Activated T-helper 2 cell treated with anti-CD3 and anti-CD28 coated beads, Interferon-gamma antibody, Interleukin-2, Interleukin-4, amounts not matched to agents 10 μg/mL and 5 μg/mL and 100 μg/mL, durations not matched to agents 14 hours and 24 hours and 36 hours (primary cell): ENCODE data around the gene STS. TPM values are rescaled to one million over a fixed set of nuclear protein-coding genes. Genes with fewer than 3 reads are reported as not detected.

ENCODE experiments used
- DNase-seq: peaks from one replicate; pipeline ENCODE4 v3.0.0; 2021; ENCODE audit warnings: low spot score
- H3K27ac Mint-ChIP-seq: one replicate; pipeline ENCODE4 v1.8.0; 2021; ENCODE audit warnings: mixed read lengths
- H3K27me3 Mint-ChIP-seq: one replicate; pipeline ENCODE4 v1.8.0; 2021; ENCODE audit warnings: low read depth, mixed read lengths
- H3K36me3 Mint-ChIP-seq: one replicate; pipeline ENCODE4 v1.8.0; 2021; ENCODE audit warnings: low read depth, mixed read lengths
- H3K4me1 Mint-ChIP-seq: one replicate; pipeline ENCODE4 v1.8.0; 2021; ENCODE audit warnings: low read depth, mixed read lengths
- H3K4me3 Mint-ChIP-seq: one replicate; pipeline ENCODE4 v1.8.0; 2021; ENCODE audit warnings: low read depth, mild to moderate bottlenecking, moderate library complexity, mixed read lengths
- H3K9me3 Mint-ChIP-seq: one replicate; pipeline ENCODE4 v1.8.0; 2021; ENCODE audit warnings: mixed read lengths
- intact Hi-C: fragments of 100-400 bp; cut with micrococcal nuclease; formaldehyde crosslinking; loops from one replicate; pipeline ENCODE4 v1.15.1; 2023
- total RNA-seq: library from RNA; stranded (reverse); gene quantifications from 2 replicates; pipeline ENCODE4 v1.2.3, GENCODE V29; 2022

The STS gene
- 0.90 and 1.0 TPM in 2 replicates for total RNA-seq

GRCh38 chrX:7147413-7147977 lies at the start of gene STS:
STS (plus strand) TSS chrX:7147712; CDS start chrX:7253200, 105,488 bp downstream.
- peak within 1 kb of the TSS; percentile 82 for H3K4me3 Mint-ChIP-seq
- intact Hi-C loops = loop anchor here (2.0 kb wide), 1 partner anchor 63 kb away; no protein-coding TSS in a partner anchor
- peaks cover 5% of the 10 kb centered on the region for H3K36me3 Mint-ChIP-seq
- H3K27me3 Mint-ChIP-seq = no peaks in the 10 kb centered on the region
- H3K4me1 Mint-ChIP-seq = peaks cover 13% of the 10 kb centered on the region
- peak; percentile 16 for DNase-seq
- H3K9me3 Mint-ChIP-seq = no peaks in the 10 kb centered on the region
- H3K27ac Mint-ChIP-seq = peak within 1 kb of the TSS; percentile 77

- Mint-ChIP-seq H3K4me3 (no peak overlapping the region), H3K27ac (no peak overlapping the region), H3K27me3 (no peaks in the 10 kb centered on the region), H3K9me3 (peaks cover 8% of the 10 kb centered on the region), H3K4me1 (no peaks in the 10 kb centered on the region), H3K36me3 (peaks cover 37% of the 10 kb centered on the region)
- DNase-seq = no peak
- intact Hi-C loops = no loop called here
Measured at GRCh38 chrX:7100022-7100421, 47.5 kb upstream of the STS start.

- Mint-ChIP-seq H3K36me3 (peaks cover 38% of the 10 kb centered on the region), H3K9me3 (peaks cover 8% of the 10 kb centered on the region), H3K27ac (no peak overlapping the region), H3K27me3 (no peaks in the 10 kb centered on the region), H3K4me1 (no peaks in the 10 kb centered on the region), H3K4me3 (no peak overlapping the region)
- intact Hi-C loops = no loop called here
- no peak for DNase-seq
Measured at GRCh38 chrX:7102119-7102518, 45.4 kb upstream of the STS start.

- peaks cover 8% of the 10 kb centered on the region for H3K9me3 Mint-ChIP-seq
- intact Hi-C loops = no loop called here
- H3K27me3 Mint-ChIP-seq = no peaks in the 10 kb centered on the region
- peaks cover 27% of the 10 kb centered on the region for H3K36me3 Mint-ChIP-seq
- no peak for DNase-seq
- peaks cover 20% of the 10 kb centered on the region for H3K4me1 Mint-ChIP-seq
- H3K27ac Mint-ChIP-seq = no peak overlapping the region
- no peak overlapping the region for H3K4me3 Mint-ChIP-seq
Measured at GRCh38 chrX:7106649-7107048, 40.9 kb upstream of the STS start.

GRCh38 chrX:7108030-7108429 lies 39.5 kb upstream of the STS start:
- intact Hi-C loops = no loop called here
- Mint-ChIP-seq H3K27ac (no peak overlapping the region), H3K27me3 (no peaks in the 10 kb centered on the region), H3K4me3 (no peak overlapping the region), H3K9me3 (peaks cover 4% of the 10 kb centered on the region), H3K36me3 (peaks cover 14% of the 10 kb centered on the region), H3K4me1 (peaks cover 20% of the 10 kb centered on the region)
- no peak for DNase-seq

GRCh38 chrX:7109049-7109531 lies 38.4 kb upstream of the STS start:
- peaks cover 7% of the 10 kb centered on the region for H3K36me3 Mint-ChIP-seq
- peaks cover 20% of the 10 kb centered on the region for H3K4me1 Mint-ChIP-seq
- H3K27me3 Mint-ChIP-seq = no peaks in the 10 kb centered on the region
- no peak overlapping the region for H3K27ac Mint-ChIP-seq
- no peaks in the 10 kb centered on the region for H3K9me3 Mint-ChIP-seq
- intact Hi-C loops = no loop called here
- no peak for DNase-seq
- peak overlapping the region; percentile 67 for H3K4me3 Mint-ChIP-seq

GRCh38 chrX:7109838-7110793 lies 37.4 kb upstream of the STS start:
- Mint-ChIP-seq H3K4me1 (peaks cover 20% of the 10 kb centered on the region), H3K36me3 (peaks cover 4% of the 10 kb centered on the region), H3K27me3 (no peaks in the 10 kb centered on the region), H3K9me3 (no peaks in the 10 kb centered on the region), H3K27ac (peak overlapping the region; percentile 52), H3K4me3 (no peak overlapping the region)
- intact Hi-C loops = no loop called here
- DNase-seq = no peak

- peaks cover 4% of the 10 kb centered on the region for H3K36me3 Mint-ChIP-seq
- H3K4me3 Mint-ChIP-seq = no peak overlapping the region
- H3K27ac Mint-ChIP-seq = peak overlapping the region; percentile 36
- no peaks in the 10 kb centered on the region for H3K9me3 Mint-ChIP-seq
- no peak for DNase-seq
- intact Hi-C loops = no loop called here
- peaks cover 24% of the 10 kb centered on the region for H3K4me1 Mint-ChIP-seq
- no peaks in the 10 kb centered on the region for H3K27me3 Mint-ChIP-seq
Measured at GRCh38 chrX:7110821-7111276, 36.7 kb upstream of the STS start.

- Mint-ChIP-seq H3K27me3 (no peaks in the 10 kb centered on the region), H3K4me3 (no peak overlapping the region), H3K9me3 (no peaks in the 10 kb centered on the region), H3K4me1 (peaks cover 24% of the 10 kb centered on the region), H3K27ac (no peak overlapping the region), H3K36me3 (peaks cover 4% of the 10 kb centered on the region)
- DNase-seq = no peak
- intact Hi-C loops = no loop called here
Measured at GRCh38 chrX:7111518-7111917, 36.0 kb upstream of the STS start.

GRCh38 chrX:7112071-7112470 lies 35.4 kb upstream of the STS start:
- Mint-ChIP-seq H3K27ac (no peak overlapping the region), H3K4me1 (peaks cover 25% of the 10 kb centered on the region), H3K36me3 (peaks cover 7% of the 10 kb centered on the region), H3K27me3 (no peaks in the 10 kb centered on the region), H3K9me3 (no peaks in the 10 kb centered on the region), H3K4me3 (no peak overlapping the region)
- no peak for DNase-seq
- intact Hi-C loops = no loop called here

- Mint-ChIP-seq H3K4me3 (no peak overlapping the region), H3K36me3 (peaks cover 10% of the 10 kb centered on the region), H3K27ac (no peak overlapping the region), H3K9me3 (no peaks in the 10 kb centered on the region), H3K27me3 (no peaks in the 10 kb centered on the region), H3K4me1 (peaks cover 18% of the 10 kb centered on the region)
- intact Hi-C loops = no loop called here
- DNase-seq = no peak
Measured at GRCh38 chrX:7115557-7115956, 32.0 kb upstream of the STS start.

GRCh38 chrX:7116081-7116480 lies 31.4 kb upstream of the STS start:
- Mint-ChIP-seq H3K36me3 (peaks cover 10% of the 10 kb centered on the region), H3K4me1 (peaks cover 13% of the 10 kb centered on the region), H3K27me3 (no peaks in the 10 kb centered on the region), H3K27ac (no peak overlapping the region), H3K4me3 (no peak overlapping the region), H3K9me3 (no peaks in the 10 kb centered on the region)
- intact Hi-C loops = no loop called here
- DNase-seq = no peak

GRCh38 chrX:7117587-7117986 lies 29.9 kb upstream of the STS start:
- Mint-ChIP-seq H3K4me1 (peaks cover 12% of the 10 kb centered on the region), H3K27me3 (no peaks in the 10 kb centered on the region), H3K36me3 (peaks cover 10% of the 10 kb centered on the region), H3K27ac (no peak overlapping the region), H3K4me3 (no peak overlapping the region), H3K9me3 (no peaks in the 10 kb centered on the region)
- no peak for DNase-seq
- intact Hi-C loops = no loop called here
